Stimulated activated CD8-positive, alpha-beta memory T cell treated with anti-CD3 and anti-CD28 coated beads, Interleukin-12 subunit alpha, Interleukin-12 subunit beta, amount 100 ng/mL, for 4 hours (primary cell): Measurements from ENCODE around the gene ERVFRD-1.
A peak's percentile ranks its signal among the peaks of the same experiment; 100 is the strongest.
"Not testable (repeated sequence)": the region's sequence is repeated elsewhere in the genome, so short reads cannot be mapped to it uniquely, and the experiment has no call there.

Source experiments
- DNase-seq: peaks from one replicate; pipeline ENCODE4 v3.0.0-alpha.2; 2020; ENCODE audit warnings: low read depth

The ERVFRD-1 gene

DNA sequence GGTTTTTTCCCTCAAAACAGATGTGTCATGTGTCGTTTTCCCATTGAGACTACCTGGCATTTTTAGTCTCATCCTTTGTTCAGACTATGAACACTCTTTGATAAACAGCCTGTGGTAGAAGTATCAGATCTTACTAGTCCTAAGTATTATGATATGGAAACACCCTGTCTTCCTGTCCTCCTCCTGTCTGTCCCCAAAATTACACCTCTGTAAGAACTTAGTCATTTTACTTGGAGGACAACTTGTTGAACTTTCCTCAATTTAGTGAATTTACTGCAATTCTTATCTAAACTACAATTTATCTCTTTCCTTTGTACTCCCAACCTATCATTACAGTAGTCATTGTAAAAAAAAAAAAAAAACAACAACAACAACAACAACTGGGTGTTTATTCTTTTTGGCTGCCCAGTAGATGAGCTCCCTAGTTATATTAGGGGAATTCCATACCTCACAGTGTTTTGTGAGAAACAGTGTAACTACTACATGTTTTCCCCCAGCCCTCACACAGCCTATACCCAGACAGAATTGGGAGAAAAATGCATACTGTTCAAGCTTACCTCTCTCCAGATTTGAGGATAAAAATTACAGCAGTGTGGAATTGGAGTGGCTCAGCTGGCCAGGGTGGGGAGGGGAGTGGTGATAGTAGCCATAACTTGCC, 18.5 kb upstream of the ERVFRD-1 start:
- DNase-seq, result no peak

DNA sequence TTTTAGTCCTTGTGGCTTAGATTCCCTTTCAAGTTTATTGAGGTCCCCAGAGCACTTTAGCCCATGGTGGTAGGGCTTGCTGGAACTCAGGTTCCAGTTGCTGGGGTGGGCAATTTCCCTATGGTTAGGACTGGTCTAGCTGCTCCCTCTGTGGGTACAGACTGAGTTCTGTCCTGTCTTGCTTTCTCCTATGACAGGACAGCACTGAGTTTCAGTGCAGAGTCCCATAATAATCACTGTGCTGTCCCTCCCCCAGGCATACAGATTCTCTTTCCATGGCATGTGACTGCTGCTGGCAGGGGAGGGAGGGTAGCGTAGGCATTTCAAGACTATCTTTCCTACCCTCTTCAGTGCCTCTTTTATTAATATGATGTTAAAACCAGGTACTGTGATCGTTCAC, 17.1 kb upstream of the ERVFRD-1 start:
- no peak for DNase-seq

DNA sequence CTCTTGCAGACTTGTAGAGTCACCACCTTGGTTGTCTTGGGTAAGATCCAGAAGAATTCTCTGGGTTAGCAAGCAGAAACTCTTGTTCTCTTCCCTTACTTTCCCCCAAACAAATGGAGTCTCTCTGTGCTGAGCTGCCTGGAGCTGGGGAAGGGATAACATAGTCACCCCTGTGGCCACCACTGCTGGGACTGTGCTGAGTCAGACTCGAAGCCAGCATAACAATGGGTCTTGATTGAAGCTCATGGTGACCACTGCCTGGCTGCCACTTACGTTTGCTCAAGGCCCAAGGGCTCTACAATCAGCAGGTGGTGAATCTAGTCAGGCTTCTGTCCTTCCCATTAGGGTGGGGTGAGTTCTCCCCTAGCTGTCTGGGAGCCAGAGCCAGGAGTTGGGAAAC, 15.4 kb upstream of the ERVFRD-1 start:
- no peak for DNase-seq

DNA sequence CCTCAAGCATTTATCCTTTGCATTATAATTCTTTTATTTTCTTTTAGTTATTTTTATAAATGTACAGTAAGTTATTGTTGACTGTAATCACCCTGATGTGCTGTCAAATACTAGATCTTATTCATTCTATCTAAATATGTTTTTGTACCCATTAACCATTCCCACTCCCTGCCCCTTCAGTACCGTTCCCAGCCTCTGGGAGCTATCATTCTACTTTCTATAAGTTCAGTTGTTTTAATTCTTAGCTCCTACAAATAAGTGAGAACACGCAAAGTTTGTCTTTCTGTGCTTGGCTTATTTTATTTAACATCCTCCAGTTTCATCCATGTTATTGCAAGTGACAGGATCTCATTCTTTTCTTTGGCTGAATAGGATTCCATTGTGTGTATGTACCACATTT, 12.5 kb upstream of the ERVFRD-1 start:
- DNase-seq, result no peak

DNA sequence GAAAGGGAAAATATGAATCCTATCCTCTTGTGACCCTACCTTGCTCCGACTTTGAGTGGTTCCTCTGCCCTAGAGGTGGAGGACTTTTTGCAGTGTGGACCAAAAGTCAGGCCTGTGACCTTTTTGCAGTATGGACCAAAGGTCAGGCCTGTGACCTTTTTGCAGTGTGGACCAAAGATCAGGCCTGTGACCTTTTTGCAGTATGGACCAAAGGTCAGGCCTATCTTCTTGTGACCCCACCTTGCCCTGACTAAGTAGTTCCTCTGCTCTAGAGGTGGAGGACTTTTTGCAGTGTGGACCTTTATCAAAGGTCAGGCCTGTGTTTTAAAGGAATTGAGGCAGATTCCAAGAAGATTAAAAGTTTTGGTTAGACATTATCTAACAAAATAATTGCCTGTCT, 10.9 kb upstream of the ERVFRD-1 start:
- no peak for DNase-seq

DNA sequence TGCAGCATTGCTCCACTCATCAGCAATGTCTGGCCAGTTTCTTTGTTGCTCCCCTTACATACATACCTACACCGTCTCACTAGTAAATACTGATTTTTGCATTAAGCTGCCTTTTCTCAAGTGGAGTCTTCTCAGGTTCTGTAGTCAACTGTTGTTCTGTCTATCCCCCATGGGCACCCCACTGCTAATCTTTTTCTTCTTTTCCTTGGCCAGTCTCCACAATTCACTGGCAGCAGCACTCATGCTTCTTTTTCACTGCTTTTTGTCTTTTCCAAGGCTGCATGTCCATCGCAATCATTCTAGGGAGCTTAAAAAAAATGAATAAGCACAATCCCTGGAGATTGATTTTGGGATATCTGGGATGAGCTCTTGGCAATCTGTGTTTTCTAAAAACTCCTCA, 10.3 kb upstream of the ERVFRD-1 start:
- no peak for DNase-seq

DNA sequence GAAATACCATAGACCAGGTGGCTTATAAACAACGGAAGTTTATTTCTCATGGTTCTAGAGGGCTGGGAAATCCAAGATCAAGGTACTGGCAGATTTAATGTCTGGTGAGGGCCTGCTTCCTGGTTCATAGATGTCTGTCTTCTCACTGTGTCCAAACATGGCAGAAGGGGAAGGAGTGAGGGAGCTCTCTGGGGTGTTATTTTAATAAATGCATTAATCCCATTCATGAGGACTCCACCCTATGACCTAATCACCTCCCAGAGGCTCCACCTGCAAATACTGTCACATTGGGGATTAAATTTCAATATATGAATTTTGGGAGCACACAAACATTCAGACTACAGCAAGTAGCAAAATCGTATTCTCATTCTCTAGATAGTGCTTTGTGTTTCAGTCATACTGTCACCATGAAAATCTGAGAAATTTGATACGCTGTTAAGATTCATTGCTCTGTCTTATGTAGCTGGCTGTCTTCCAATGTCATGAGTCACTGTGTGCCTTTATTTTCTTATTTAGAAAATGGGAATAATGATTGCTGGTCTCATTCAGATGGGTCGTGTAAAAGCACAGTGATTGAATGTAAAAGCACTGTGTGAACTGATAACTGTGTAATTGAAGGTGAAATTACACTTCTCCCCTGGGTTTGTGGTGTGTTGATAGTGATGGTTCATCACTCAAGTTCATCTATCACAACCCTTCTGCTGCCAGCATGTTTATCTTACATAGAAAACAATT, 8.9 kb upstream of the ERVFRD-1 start:
- no peak for DNase-seq

DNA sequence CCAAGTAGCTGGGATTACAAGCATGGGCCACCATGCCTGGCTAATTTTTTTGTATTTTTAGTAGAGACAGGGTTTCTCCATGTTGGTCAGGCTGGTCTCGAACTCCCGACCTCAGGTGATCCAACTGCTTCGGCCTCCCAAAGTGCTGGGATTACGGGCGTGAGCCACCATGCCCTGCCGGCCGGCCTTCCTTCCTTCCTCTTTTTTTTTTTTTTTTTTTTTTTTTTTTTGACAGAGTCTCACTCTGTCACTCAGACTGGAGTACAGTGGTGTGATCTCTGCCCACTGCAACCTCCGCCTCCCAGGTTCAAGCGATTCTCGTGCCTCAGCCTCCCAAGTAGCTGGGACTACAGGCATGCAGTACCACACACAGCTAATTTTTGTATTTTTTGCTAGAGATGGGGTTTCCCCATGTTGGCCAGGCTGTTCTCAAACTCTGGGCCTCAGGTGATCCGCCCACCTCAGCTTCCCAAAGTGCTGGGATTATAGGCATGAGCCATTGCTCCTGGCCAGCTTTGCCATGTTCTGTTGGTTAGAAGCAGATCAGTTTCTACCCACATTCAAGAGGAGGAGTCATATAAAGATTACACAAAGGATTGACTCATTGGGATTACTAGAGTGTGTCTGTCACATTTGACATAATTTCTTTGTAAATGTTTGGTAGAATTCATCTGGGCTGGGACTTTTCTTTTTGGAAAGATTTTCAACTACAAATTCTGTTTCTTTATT, 4.4 kb upstream of the ERVFRD-1 start:
- DNase-seq, result not testable (repeated sequence)

DNA sequence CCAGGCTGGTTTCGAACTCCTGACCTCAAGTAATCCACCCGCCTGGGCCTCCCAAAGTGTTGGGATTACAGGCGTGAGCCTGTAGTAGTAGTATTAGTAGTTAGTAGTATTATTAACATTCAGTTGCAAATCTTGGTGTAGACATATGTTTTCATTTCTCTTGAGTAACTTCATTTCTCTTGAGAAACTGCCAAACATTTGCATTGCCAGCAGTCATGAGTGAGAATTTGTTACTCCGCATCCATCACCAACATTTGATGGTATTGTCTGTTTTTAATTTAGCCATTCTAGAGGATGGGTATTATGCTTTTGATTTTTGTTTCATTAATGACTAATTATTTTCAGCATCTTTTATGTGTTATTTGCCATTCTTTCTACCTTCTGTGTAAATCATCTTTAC, 1.5 kb upstream of the ERVFRD-1 start:
- no peak for DNase-seq

DNA sequence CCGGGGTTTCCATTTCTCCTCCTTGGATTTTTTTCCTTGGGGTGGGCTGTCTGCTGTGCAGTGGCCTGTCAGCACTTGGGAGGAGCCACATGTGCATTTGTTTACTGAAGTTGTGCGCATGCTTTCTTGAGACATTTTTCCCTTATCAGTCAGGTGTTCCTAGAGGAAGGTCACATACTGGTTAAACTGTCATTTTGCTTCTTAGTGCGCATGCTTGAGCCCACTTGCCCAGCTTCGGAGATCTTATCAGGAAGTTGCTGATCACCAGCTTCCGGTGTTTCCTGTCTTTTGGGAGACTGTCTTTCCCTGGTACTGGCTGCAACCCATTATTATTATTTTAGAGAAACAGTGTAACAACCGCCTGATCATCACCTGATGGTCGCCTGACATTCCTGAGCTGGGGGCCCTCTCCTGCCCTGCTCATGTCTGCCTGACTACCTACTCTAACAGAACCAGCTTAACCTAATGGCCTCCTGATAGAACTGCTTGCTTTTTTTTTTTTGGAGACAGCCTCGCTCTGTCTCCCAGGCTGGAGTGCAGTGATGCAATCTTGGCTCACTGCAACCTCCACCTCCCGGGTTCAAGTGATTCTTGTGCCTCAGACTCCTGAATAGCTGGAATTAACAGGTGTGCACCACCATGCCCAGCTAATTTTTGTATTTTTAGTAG, 378 bp upstream of the ERVFRD-1 start:
- no peak for DNase-seq

DNA sequence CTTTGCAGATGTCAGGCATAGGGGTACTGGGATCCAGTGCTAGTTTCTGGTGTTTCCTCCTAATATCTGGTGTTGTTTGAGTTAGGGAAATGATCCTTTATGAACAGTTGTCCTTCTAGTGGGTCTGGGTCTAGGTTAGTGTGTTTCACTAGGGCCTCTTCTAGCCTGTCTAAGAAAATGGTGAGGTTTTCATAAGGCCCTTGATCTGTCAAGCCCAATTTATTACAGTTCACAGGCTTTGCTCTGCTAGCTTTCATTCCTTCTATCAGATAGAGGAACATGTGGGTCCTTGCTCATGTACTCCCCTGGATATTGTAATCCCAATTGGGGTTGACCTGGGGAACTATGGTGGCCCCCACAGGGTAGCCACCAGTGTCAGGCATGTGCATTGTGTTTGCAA, 2.8 kb downstream of the ERVFRD-1 start:
- no peak for DNase-seq

DNA sequence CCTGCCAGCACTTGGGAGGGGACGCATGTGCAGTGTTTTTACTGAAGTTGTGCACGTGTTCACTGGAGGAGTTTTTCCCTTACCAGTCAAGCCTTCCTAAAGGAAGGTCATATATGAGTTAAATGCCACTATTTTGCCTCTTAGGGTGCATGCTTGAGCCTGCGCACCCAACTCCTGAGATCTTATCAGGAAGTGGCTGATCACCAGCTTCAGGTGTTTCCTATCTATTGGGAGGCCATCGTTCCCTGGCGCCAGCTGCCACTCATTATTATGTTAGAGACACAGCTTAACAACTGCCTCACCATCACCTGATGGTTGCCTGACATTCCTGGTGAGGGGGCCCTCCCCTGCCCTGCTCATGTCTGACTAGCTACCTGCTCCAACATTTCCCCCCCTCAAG, 8.5 kb downstream of the ERVFRD-1 start:
- no peak for DNase-seq

DNA sequence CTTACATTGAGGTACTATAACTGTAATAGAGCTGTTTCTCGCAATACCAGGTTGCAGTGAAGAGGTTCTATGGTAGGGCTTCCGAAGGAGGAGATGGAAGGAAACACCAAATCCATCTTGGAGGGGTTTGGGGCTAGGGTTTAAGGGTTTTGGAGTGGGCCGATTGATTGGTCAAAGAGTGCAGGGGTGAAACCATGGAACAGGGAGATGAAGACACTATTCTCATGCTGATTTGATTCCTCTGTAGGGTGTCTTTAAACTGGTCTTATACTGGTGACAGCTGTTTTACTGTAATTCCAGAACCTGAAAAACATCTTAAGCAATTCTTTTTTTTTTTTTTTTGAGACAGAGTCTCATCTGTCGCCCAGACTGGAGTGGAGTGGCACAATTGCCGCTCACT, 10.1 kb downstream of the ERVFRD-1 start:
- DNase-seq, result no peak

DNA sequence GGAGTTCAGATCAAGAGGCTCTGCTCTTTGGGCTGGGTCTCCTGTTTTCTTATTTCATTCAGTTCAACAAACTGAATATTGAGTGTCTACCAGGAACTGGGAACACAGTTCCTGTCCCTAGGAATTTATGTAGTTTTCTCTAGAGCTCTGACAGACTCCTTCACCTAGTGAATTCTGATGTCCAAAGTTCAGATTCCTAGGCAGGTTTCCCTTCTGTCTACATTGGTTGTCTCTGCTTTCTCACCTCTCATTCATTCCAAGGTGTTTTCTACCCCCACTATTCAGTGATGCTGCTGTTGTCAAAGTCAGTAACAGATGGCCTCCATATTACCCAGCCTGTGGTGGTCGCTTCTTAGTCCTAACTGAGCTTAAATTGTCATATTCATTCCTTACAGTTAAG, 13.5 kb downstream of the ERVFRD-1 start:
- no peak for DNase-seq

DNA sequence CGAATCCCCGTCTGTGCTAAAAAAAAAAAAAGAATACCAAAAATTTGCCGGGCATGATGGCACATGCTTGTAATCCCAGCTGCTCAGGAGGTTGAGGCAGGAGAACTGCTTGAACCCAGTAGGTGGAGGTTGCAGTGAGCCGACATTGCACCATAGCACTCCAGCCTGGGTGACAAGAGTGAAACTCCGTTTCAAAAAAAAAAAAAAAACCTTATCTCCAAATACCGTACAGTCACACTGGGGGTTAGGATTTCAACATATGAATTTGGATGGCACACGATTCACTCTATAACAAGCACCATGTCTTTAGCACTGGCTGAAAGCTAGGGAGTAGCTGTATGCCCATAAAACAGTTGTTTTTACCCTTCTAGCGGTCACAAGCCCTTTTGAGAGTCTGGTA, 14.0 kb downstream of the ERVFRD-1 start:
- DNase-seq, result no peak

DNA sequence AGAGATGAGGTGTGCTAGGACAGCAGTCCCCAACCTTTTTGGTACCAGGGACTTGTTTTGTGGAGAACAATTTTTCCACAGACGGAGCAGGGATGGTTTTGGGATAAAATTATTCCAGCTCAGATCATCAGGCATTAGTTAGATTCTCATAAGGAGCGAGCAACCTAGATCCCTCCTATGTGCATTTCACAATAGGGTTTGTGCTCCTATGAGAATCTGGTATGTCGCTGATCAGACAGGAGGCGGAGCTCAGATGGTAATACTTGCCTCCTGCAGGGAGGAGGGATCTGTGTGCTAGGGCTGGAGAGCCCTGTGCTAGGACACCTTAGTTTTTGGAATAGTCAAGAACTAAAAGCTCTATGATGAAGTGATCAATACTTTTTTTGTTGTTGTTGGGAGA, 15.4 kb downstream of the ERVFRD-1 start:
- DNase-seq, result no peak

DNA sequence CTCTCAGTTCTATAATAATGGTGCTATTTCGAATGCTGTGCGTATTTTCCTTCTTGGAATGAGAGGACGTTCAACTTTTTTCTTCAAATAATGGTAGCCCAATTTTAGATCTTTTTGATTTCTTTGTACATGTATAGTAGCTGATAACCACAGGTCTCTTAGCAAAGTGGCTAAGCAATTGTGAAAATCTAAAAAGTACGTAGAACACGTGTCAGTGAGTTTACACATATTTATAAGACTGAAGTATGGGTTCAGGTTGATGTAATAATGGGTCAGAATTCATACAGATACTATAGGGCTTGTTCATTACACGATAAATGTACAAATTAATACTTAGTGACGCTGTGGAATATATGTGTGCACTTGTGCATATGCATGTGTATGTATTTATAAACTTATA, 16.6 kb downstream of the ERVFRD-1 start:
- DNase-seq, result no peak

DNA sequence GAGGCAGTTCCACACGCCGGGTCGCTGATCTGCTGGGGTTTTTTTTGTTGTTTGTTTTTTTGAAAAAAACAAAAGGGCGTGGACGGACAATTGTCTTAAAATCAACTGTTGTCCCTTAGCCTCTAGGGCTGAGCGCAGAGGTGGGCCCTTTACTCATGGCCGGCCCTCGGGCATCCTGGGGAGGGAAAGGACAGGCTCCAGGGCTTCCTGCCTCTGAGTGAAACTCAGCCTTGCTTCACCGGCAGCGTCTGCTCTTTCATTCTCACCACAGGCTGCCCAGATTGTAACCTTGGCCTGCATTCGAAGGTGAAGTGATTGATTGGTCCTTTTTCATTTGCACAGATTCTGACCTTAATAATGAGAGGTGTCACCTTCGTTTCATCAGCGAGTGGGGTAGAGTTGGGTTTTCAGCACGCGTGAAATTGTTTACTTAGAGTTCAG, 17.1 kb downstream of the ERVFRD-1 start:
- no peak for DNase-seq

DNA sequence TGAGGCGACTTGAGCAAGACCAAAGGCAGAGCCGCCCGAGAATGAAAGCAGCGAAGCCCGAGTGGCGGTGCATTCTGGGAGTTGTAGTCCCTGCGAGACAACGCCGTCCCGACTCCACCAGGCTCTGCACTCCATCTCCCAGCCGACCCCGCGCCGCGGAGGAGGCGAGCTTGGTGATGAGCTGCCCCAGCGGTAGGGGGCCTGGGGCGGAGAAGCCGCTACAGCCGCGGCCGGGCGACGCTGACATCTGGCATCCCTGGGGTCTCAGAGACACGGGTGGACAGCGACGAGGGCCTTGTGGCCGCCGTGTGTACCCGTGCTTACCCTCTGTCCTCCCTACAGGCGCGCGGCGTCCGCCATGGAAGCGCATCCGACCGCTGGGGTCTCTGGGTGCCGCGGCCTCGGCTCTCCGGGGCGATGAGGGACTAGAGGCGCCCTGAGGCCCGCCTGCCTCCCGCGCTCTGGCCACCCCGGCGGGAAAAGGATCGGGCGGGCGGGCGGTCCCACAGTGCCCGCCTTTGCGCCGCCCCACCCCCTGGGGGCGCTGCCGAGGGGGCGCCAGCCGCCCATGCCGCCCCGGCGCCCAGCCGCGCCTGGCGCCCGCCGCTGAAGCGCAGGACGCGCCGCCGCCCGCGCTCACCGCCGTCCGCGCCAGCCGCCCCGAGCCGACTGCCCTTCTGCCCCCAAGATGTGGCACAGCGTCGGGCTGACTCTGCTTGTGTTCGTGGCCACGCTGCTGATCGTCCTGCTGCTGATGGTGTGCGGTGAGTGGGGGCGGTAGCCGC, 17.7 kb downstream of the ERVFRD-1 start, which contains the start of gene SMIM13:
Gene SMIM13 (plus strand): TSS at position 209 of the 785 bp plus-strand sequence. CDS start 480 bp downstream, at position 689.
- DNase-seq, result peak; percentile 89

DNA sequence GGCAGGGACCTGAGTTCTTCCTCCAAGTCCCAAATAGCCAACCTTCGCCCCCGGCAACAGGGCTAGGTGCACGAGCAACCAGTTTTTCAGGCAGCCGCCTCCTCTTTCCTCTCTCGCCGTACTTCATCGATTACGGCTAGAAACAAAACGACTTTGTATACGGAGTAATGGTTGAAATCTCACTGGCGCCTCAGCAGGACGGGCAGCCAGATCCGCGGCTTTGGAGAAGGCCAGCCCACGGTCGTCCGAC, 18.2 kb downstream of the ERVFRD-1 start:
- no peak for DNase-seq

DNA sequence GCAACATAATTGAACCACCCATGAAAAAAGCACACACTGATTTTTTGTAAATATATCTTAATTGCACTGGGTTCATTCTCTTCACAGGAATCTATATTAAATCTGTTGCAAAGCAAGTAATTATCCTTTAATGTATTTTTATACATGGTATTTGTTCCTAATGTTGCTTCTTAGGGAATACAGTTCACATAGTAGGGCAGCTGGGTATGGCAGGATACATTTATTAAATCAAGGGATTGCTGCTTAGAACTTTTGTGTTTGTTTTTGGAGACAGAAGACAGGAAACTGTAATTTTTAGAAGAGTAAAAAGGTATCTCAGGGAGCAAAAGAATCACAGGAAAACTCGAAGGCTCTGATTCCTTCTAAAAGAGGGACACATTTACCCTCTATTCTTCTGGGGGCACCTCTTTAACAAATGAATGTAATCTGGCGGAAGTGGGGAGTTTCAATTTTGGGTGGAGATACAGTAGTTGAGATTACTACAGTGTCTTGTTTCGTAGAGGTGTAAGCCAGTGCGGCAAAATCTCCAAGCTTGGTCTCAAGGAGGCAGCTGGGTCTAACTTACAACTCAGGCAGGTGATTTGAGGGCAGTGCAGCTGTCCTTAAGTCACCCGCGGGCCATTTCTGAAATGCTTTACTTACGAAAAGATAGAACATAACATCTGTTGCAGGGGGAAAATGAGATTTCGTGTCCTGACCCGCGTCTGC, 18.7 kb downstream of the ERVFRD-1 start:
- no peak for DNase-seq
